Measurements from ENCODE around the gene PHACTR1.

Gene PHACTR1

DNA sequence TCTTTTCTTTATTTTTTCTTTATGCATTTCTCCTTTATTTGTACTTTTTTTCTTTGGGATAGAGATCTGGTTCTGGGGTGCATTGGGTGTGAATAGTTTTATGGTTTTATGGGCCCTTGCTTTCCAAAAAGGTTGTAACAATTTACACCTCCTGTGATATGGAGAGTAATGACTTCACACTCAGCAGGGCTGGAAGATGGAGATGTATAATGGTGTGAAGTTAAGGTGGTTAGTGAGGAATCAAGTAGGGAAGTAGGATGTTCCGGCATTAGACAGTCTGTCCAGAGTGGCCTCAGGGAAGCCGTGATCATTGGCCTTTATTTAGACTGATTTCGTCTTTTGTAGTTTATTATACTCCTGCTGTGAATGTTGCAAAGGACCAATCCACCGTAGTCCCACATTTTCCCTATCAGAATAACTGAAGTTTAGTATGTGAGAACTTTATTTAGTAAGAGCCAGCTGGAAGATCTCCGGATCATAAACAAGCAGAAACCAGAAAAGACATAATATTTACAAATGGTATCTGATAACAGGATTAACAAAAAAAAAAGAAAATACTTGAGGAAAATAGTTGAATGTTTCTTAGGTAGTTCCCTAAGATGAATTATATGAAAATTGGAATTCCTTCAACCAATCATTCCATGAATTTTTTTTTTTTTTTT lies 356.2 kb downstream of the PHACTR1 start:
- TF ChIP-seq ZBTB7A (IDR thresholded peaks at IDR 0.05; ENCODE audit: low read depth): no peak
- TF ChIP-seq, protein P1, sequence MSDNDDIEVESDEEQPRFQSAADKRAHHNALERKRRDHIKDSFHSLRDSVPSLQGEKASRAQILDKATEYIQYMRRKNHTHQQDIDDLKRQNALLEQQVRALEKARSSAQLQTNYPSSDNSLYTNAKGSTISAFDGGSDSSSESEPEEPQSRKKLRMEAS (IDR thresholded peaks at IDR 0.05): no peak
- TF ChIP-seq, protein P2, sequence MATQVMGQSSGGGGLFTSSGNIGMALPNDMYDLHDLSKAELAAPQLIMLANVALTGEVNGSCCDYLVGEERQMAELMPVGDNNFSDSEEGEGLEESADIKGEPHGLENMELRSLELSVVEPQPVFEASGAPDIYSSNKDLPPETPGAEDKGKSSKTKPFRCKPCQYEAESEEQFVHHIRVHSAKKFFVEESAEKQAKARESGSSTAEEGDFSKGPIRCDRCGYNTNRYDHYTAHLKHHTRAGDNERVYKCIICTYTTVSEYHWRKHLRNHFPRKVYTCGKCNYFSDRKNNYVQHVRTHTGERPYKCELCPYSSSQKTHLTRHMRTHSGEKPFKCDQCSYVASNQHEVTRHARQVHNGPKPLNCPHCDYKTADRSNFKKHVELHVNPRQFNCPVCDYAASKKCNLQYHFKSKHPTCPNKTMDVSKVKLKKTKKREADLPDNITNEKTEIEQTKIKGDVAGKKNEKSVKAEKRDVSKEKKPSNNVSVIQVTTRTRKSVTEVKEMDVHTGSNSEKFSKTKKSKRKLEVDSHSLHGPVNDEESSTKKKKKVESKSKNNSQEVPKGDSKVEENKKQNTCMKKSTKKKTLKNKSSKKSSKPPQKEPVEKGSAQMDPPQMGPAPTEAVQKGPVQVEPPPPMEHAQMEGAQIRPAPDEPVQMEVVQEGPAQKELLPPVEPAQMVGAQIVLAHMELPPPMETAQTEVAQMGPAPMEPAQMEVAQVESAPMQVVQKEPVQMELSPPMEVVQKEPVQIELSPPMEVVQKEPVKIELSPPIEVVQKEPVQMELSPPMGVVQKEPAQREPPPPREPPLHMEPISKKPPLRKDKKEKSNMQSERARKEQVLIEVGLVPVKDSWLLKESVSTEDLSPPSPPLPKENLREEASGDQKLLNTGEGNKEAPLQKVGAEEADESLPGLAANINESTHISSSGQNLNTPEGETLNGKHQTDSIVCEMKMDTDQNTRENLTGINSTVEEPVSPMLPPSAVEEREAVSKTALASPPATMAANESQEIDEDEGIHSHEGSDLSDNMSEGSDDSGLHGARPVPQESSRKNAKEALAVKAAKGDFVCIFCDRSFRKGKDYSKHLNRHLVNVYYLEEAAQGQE (IDR thresholded peaks at IDR 0.05; ENCODE audit: low read depth): no peak
- TF ChIP-seq FOXM1 (IDR thresholded peaks at IDR 0.05; ENCODE audit: borderline replicate concordance, low read depth): no peak
- TF ChIP-seq YY1 (IDR thresholded peaks at IDR 0.05; ENCODE audit: low read depth): no peak

DNA sequence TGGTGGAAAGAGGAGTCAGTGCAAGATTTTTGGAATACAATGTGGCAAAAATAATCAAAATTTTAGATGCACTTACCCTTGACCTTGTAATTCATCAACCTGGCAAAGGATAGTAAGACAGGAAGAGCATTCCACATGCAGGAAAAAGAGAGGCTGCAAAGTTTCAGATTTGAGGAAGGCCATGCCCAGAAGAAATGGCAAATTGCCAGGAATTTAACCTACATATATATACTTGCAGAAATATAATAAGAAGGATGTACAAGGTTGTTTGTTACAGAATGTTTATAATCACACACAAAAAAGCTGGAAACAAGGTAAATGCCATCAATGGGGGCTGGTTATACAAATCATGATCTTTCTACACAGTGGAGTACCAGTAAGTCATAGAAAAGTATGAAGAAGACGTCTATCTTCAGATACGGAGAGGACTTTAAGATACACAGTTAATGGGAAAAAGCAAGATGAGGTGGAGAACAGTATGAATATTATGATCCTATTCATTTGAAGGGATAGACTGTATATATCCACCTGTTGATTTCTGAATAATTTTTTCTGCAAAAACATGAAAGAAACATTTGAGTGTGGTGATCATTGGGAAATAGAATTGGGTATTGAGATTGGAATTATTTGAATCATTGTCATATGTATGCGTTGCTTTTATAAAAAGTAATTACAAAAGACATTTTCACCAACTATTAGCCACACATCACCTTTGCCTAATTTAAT lies 358.0 kb downstream of the PHACTR1 start:
- TF ChIP-seq NFIC (IDR thresholded peaks at IDR 0.05): no peak
- no peak for TF ChIP-seq CREB1 (IDR thresholded peaks at IDR 0.05; ENCODE audit: low read depth)
- TF ChIP-seq EGR1 (IDR thresholded peaks at IDR 0.05): no peak
- TF ChIP-seq TAF1 (IDR thresholded peaks at IDR 0.05; ENCODE audit: low read depth): no peak
- TF ChIP-seq, protein P3, sequence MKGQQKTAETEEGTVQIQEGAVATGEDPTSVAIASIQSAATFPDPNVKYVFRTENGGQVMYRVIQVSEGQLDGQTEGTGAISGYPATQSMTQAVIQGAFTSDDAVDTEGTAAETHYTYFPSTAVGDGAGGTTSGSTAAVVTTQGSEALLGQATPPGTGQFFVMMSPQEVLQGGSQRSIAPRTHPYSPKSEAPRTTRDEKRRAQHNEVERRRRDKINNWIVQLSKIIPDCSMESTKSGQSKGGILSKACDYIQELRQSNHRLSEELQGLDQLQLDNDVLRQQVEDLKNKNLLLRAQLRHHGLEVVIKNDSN (IDR thresholded peaks at IDR 0.05): no peak
- TF ChIP-seq ZBTB7A (IDR thresholded peaks at IDR 0.05; ENCODE audit: low read depth): no peak

DNA sequence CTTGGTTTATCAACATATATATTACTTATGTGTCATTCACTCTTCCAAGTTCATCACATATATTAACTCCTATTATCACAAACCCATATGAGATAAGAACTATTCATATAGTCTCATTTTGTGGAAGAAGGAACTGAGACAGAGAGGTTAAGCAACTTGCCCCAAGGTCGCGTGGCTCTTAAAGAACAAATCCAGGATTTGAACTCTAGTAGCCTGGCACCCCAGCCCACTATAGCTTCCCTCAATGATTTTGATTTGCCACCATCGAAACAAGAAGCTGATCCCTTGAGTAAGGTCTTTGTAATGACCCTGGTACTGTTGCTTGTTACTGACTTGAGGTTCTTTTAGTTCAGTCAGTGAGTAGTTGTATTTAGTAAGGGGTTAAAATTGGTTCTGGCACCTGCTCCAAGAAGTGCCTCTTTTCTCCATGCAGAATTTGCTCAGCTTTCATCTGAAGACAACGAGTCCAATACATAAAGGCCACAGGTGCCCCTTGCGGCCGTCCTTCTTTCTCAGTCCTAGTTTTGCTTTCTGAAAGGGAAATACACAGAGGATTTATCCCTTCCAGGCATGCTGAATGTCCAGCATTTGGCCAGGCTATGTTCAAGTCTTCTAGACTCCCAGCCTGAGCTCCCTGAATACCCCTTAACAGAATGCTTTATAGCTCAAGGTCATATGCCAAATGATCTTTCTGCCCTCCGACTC lies 358.7 kb downstream of the PHACTR1 start:
- TF ChIP-seq TEAD4 (IDR thresholded peaks at IDR 0.05): no peak
- TF ChIP-seq, protein P1 (IDR thresholded peaks at IDR 0.05): no peak
- TF ChIP-seq CREB1 (IDR thresholded peaks at IDR 0.05; ENCODE audit: low read depth): no peak
- no peak for TF ChIP-seq CEBPB (IDR thresholded peaks at IDR 0.05)
- TF ChIP-seq RAD21 (IDR thresholded peaks at IDR 0.05; ENCODE audit: low read depth): no peak
- TF ChIP-seq EP300 (IDR thresholded peaks at IDR 0.05; ENCODE audit: borderline replicate concordance): no peak
- TF ChIP-seq EGR1 (IDR thresholded peaks at IDR 0.05): no peak
- no peak for TF ChIP-seq ZBTB7A (IDR thresholded peaks at IDR 0.05; ENCODE audit: low read depth)
- no peak for TF ChIP-seq YY1 (IDR thresholded peaks at IDR 0.05; ENCODE audit: low read depth)
- no peak for TF ChIP-seq TAF1 (IDR thresholded peaks at IDR 0.05; ENCODE audit: low read depth)
- TF ChIP-seq FOXM1 (IDR thresholded peaks at IDR 0.05; ENCODE audit: borderline replicate concordance, low read depth): no peak
- TF ChIP-seq, protein P3 (IDR thresholded peaks at IDR 0.05): no peak
- TF ChIP-seq NFIC (IDR thresholded peaks at IDR 0.05): no peak
- TF ChIP-seq TCF12 (IDR thresholded peaks at IDR 0.05; ENCODE audit: low read depth): no peak
- TF ChIP-seq, protein P2 (IDR thresholded peaks at IDR 0.05; ENCODE audit: low read depth): no peak

DNA sequence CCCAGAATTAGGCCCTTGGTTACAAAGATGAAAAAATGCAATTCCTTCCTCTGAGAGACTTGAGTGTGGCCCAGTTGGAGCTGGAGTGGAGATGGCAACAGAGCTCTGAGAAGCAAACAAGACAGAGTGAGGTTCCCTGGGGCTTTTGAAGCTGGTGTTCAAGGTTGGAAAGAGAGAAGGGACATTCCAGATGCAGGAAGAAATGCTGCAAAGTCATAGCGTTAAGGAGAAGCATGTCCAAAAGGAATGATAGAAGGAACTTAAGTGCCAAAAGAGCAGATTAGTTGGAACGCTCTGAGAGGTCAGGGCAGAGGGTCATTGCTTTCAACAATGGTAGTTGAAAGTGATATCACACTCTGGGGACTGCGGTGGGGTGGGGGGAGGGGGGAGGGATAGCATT lies 360.0 kb downstream of the PHACTR1 start:
- TF ChIP-seq ZBTB7A (IDR thresholded peaks at IDR 0.05; ENCODE audit: low read depth) (no peak), NFIC (IDR thresholded peaks at IDR 0.05) (no peak), CREB1 (IDR thresholded peaks at IDR 0.05; ENCODE audit: low read depth) (no peak), EP300 (IDR thresholded peaks at IDR 0.05; ENCODE audit: borderline replicate concordance) (no peak), EGR1 (IDR thresholded peaks at IDR 0.05) (no peak), YY1 (IDR thresholded peaks at IDR 0.05; ENCODE audit: low read depth) (no peak), TAF1 (IDR thresholded peaks at IDR 0.05; ENCODE audit: low read depth) (no peak), TCF12 (IDR thresholded peaks at IDR 0.05; ENCODE audit: low read depth) (no peak), TEAD4 (IDR thresholded peaks at IDR 0.05) (no peak), CEBPB (IDR thresholded peaks at IDR 0.05) (no peak), RAD21 (IDR thresholded peaks at IDR 0.05; ENCODE audit: low read depth) (no peak), FOXM1 (IDR thresholded peaks at IDR 0.05; ENCODE audit: borderline replicate concordance, low read depth) (no peak)
- TF ChIP-seq, protein P1 (IDR thresholded peaks at IDR 0.05): no peak
- TF ChIP-seq, protein P2 (IDR thresholded peaks at IDR 0.05; ENCODE audit: low read depth): no peak
- TF ChIP-seq, protein P3 (IDR thresholded peaks at IDR 0.05): no peak

All from Ishikawa (cell line).